ENCODE data around the gene CAMK2B.

DNA sequence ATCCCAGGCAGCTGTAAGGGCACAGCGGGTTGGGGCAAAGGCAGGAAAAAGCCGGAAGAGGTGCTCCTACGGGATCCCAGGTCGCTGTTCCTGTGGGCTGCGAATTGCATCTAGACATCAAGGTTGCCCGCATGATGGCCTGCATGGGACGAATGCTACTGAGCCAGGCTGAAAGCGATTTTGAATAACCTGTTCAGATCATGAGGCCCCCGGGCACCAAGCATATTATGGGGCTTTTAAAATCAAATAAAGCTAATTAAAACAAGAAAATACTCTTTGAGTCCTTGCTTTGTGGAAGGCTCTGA, 37.1 kb downstream of the CAMK2B start:
- TF ChIP-seq EZH2 (optimal IDR thresholded peaks at IDR 0.05; ENCODE audit: low read depth, low read length) (no peak), EZH2phosphoT487 (IDR thresholded peaks at IDR 0.05; ENCODE audit: low read length) (no peak)
- TF ChIP-seq, protein P1, sequence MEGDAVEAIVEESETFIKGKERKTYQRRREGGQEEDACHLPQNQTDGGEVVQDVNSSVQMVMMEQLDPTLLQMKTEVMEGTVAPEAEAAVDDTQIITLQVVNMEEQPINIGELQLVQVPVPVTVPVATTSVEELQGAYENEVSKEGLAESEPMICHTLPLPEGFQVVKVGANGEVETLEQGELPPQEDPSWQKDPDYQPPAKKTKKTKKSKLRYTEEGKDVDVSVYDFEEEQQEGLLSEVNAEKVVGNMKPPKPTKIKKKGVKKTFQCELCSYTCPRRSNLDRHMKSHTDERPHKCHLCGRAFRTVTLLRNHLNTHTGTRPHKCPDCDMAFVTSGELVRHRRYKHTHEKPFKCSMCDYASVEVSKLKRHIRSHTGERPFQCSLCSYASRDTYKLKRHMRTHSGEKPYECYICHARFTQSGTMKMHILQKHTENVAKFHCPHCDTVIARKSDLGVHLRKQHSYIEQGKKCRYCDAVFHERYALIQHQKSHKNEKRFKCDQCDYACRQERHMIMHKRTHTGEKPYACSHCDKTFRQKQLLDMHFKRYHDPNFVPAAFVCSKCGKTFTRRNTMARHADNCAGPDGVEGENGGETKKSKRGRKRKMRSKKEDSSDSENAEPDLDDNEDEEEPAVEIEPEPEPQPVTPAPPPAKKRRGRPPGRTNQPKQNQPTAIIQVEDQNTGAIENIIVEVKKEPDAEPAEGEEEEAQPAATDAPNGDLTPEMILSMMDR (IDR thresholded peaks at IDR 0.05; ENCODE audit: low read length): no peak

All from MM.1S (cell line).